ENCODE results near the gene TM9SF2.
"Not testable (repeated sequence)": the region's sequence is repeated elsewhere in the genome, so short reads cannot be mapped to it uniquely, and the experiment has no call there.

TM9SF2 gene

GRCh38 chr13:99476648-99477047 is 24.6 kb upstream of the TM9SF2 start:
- Mint-ChIP-seq H3K9me3 (no peaks in the 10 kb centered on the region), H3K36me3 (ENCODE audit: low read depth) (no peaks in the 10 kb centered on the region), H3K4me1 (no peaks in the 10 kb centered on the region), H3K4me3 (no peak overlapping the region), H3K27me3 (no peaks in the 10 kb centered on the region), H3K27ac (no peak overlapping the region)
- ATAC-seq: no peak
- no peak for DNase-seq

- Mint-ChIP-seq H3K36me3 (ENCODE audit: low read depth) (no peaks in the 10 kb centered on the region), H3K4me3 (no peak overlapping the region), H3K9me3 (no peaks in the 10 kb centered on the region), H3K27me3 (no peaks in the 10 kb centered on the region), H3K4me1 (no peaks in the 10 kb centered on the region), H3K27ac (no peak overlapping the region)
- ATAC-seq (no peak), DNase-seq (no peak)
These were observed 23.8 kb upstream of the TM9SF2 start for GRCh38 chr13:99477493-99477892.

- Mint-ChIP-seq H3K4me1 (peaks cover 10% of the 10 kb centered on the region), H3K27ac (no peak overlapping the region), H3K4me3 (no peak overlapping the region), H3K27me3 (no peaks in the 10 kb centered on the region), H3K9me3 (peaks cover under 1% of the 10 kb centered on the region), H3K36me3 (ENCODE audit: low read depth) (no peaks in the 10 kb centered on the region)
- no peak for ATAC-seq
- no peak for DNase-seq
These were observed 19.9 kb upstream of the TM9SF2 start for GRCh38 chr13:99481366-99481765.

GRCh38 chr13:99484473-99484872 is 16.8 kb upstream of the TM9SF2 start:
- Mint-ChIP-seq H3K36me3 (ENCODE audit: low read depth) (peaks cover 7% of the 10 kb centered on the region), H3K27me3 (no peaks in the 10 kb centered on the region), H3K9me3 (peaks cover 9% of the 10 kb centered on the region), H3K4me3 (no peak overlapping the region), H3K4me1 (peaks cover 14% of the 10 kb centered on the region), H3K27ac (no peak overlapping the region)
- DNase-seq (no peak), ATAC-seq (no peak)

GRCh38 chr13:99486996-99487395 is 14.3 kb upstream of the TM9SF2 start:
- Mint-ChIP-seq H3K27me3 (no peaks in the 10 kb centered on the region), H3K4me1 (peaks cover 14% of the 10 kb centered on the region), H3K27ac (no peak overlapping the region), H3K4me3 (no peak overlapping the region), H3K9me3 (peaks cover 9% of the 10 kb centered on the region), H3K36me3 (ENCODE audit: low read depth) (peaks cover 7% of the 10 kb centered on the region)
- DNase-seq: no peak
- ATAC-seq: no peak

- no peak for DNase-seq
- Mint-ChIP-seq H3K27ac (no peak overlapping the region), H3K36me3 (ENCODE audit: low read depth) (peaks cover 7% of the 10 kb centered on the region), H3K4me3 (no peak overlapping the region), H3K4me1 (peaks cover 14% of the 10 kb centered on the region), H3K9me3 (peaks cover 18% of the 10 kb centered on the region), H3K27me3 (no peaks in the 10 kb centered on the region)
- no peak for ATAC-seq
These were observed 12.2 kb upstream of the TM9SF2 start for GRCh38 chr13:99489028-99489427.

- not testable (repeated sequence) for H3K27ac Mint-ChIP-seq; H3K36me3 Mint-ChIP-seq (ENCODE audit: low read depth); H3K27me3 Mint-ChIP-seq; DNase-seq; H3K4me3 Mint-ChIP-seq; ATAC-seq
- Mint-ChIP-seq H3K4me1 (peaks cover 20% of the 10 kb centered on the region), H3K9me3 (peaks cover 13% of the 10 kb centered on the region)
These were observed 9.5 kb upstream of the TM9SF2 start for GRCh38 chr13:99491750-99492149.

GRCh38 chr13:99495466-99496183 is 5.6 kb upstream of the TM9SF2 start:
- Mint-ChIP-seq H3K36me3 (ENCODE audit: low read depth) (peaks cover 3% of the 10 kb centered on the region), H3K27me3 (no peaks in the 10 kb centered on the region), H3K9me3 (peaks cover 13% of the 10 kb centered on the region), H3K4me1 (peaks cover 52% of the 10 kb centered on the region), H3K4me3 (peak overlapping the region; percentile 84), H3K27ac (peak overlapping the region; percentile 91)
- no peak for DNase-seq
- ATAC-seq: no peak

GRCh38 chr13:99496184-99497142 is 4.8 kb upstream of the TM9SF2 start:
- peaks cover 60% of the 10 kb centered on the region for H3K4me1 Mint-ChIP-seq
- peaks cover 8% of the 10 kb centered on the region for H3K36me3 Mint-ChIP-seq (ENCODE audit: low read depth)
- H3K27ac Mint-ChIP-seq: peak overlapping the region; percentile 91
- DNase-seq (peak; percentile 61), ATAC-seq (peak; percentile 22)
- peak overlapping the region; percentile 84 for H3K4me3 Mint-ChIP-seq
- H3K27me3 Mint-ChIP-seq: peaks cover 3% of the 10 kb centered on the region
- peaks cover 13% of the 10 kb centered on the region for H3K9me3 Mint-ChIP-seq

GRCh38 chr13:99498171-99499161 is 2.8 kb upstream of the TM9SF2 start:
- peak overlapping the region; percentile 84 for H3K4me3 Mint-ChIP-seq
- H3K27ac Mint-ChIP-seq: peak overlapping the region; percentile 91
- H3K4me1 Mint-ChIP-seq: peaks cover 77% of the 10 kb centered on the region
- DNase-seq (peak; percentile 98), ATAC-seq (peak; percentile 86)
- peaks cover 3% of the 10 kb centered on the region for H3K27me3 Mint-ChIP-seq
- peaks cover 10% of the 10 kb centered on the region for H3K36me3 Mint-ChIP-seq (ENCODE audit: low read depth)
- H3K9me3 Mint-ChIP-seq: peaks cover 4% of the 10 kb centered on the region

GRCh38 chr13:99500839-99501183 is 461 bp upstream of the TM9SF2 start:
- DNase-seq (no peak), ATAC-seq (peak; percentile 2)
- Mint-ChIP-seq H3K4me1 (peaks cover 90% of the 10 kb centered on the region), H3K4me3 (peak overlapping the region; percentile 88), H3K27me3 (peaks cover 3% of the 10 kb centered on the region), H3K36me3 (ENCODE audit: low read depth) (peaks cover 14% of the 10 kb centered on the region), H3K9me3 (peaks cover 4% of the 10 kb centered on the region), H3K27ac (peak overlapping the region; percentile 90)

GRCh38 chr13:99501848-99502301 is 603 bp downstream of the TM9SF2 start:
- H3K9me3 Mint-ChIP-seq: peaks cover 4% of the 10 kb centered on the region

GRCh38 chr13:99505814-99506269 is 4.6 kb downstream of the TM9SF2 start:
- Mint-ChIP-seq H3K4me3 (peak overlapping the region; percentile 4), H3K4me1 (peaks cover 85% of the 10 kb centered on the region), H3K36me3 (ENCODE audit: low read depth) (peaks cover 43% of the 10 kb centered on the region), H3K9me3 (peaks cover 22% of the 10 kb centered on the region), H3K27me3 (peaks cover 3% of the 10 kb centered on the region), H3K27ac (peak overlapping the region; percentile 7)
- no peak for ATAC-seq
- no peak for DNase-seq

More at GRCh38 chr13:99501848-99502301, 603 bp downstream of the TM9SF2 start:
- DNase-seq (peak; percentile 30), ATAC-seq (no peak)
- H3K4me3 Mint-ChIP-seq: peak overlapping the region; percentile 88
- H3K4me1 Mint-ChIP-seq: peaks cover 90% of the 10 kb centered on the region
- H3K36me3 Mint-ChIP-seq (ENCODE audit: low read depth): peaks cover 13% of the 10 kb centered on the region
- peak overlapping the region; percentile 90 for H3K27ac Mint-ChIP-seq
- H3K27me3 Mint-ChIP-seq: peaks cover 3% of the 10 kb centered on the region

- H3K9me3 Mint-ChIP-seq: peaks cover 22% of the 10 kb centered on the region
- H3K4me3 Mint-ChIP-seq: no peak overlapping the region
- H3K27me3 Mint-ChIP-seq: no peaks in the 10 kb centered on the region
- DNase-seq (no peak), ATAC-seq (no peak)
- peaks cover 41% of the 10 kb centered on the region for H3K36me3 Mint-ChIP-seq (ENCODE audit: low read depth)
- no peak overlapping the region for H3K27ac Mint-ChIP-seq
- peaks cover 86% of the 10 kb centered on the region for H3K4me1 Mint-ChIP-seq
These were observed 5.4 kb downstream of the TM9SF2 start for GRCh38 chr13:99506634-99507033.

All from activated naive CD8-positive, alpha-beta T cell treated with anti-CD3 and anti-CD28 coated beads, Interleukin-2, amount 50 U/mL, for 24 hours (primary cell).